HG02678 (cell line): Measurements from ENCODE around the gene CRTC1.

Experiments used
- ATAC-seq: cut with Tn5 transposase; IDR thresholded peaks from one replicate; pipeline ENCODE4 v1.9.1; 2021; ENCODE audit warnings: mild to moderate bottlenecking, moderate library complexity; ENCODE audit not compliant: unreplicated experiment

Gene CRTC1

DNA sequence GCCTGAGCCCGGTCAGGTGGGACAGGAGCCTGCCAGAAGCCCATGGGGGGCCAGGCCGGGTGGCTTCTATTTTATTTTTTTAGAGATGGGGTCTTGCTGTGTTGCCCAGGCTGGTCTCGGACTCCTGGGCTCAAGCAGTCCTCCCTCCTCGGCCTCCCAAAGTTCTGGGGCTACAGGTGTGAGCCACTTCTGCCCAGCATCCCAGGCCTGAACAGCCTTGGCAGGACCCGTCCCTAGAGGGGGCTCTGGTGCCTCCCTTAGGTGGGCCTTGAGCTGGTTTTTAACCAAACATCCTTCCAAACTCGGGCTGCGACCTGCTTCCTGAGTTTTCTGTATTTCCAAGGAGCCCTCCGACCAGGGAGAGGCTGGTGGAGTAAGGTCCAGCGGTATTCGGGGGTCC, 97.2 kb downstream of the CRTC1 start:
- ATAC-seq = no peak

DNA sequence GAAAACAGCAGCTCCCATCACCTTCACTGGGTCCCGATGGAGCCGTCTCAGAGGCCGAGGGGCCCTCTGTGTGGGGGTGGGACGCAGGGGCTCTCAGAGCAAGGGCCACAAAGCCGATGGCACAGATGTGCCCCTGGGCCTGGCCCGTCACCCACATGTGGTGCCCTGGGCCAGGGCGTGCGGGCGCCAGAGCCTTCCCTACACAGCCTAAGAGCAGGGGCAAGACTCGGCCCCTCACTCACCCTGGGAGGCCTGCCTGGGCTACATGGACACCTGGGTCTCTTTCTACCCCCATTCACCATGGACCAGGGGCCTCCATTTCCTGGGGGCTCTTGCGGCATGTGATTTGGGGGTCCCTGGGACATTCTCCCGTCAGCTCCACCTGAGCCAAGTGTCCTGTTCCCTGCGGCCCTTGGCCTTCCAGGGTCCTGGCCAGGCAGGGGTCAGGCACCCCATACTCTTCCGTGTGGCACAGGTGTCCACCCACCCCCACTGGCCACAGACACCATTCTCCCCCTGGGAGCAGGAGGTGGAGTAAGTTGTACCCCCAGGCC, 97.6 kb downstream of the CRTC1 start:
- no peak for ATAC-seq

DNA sequence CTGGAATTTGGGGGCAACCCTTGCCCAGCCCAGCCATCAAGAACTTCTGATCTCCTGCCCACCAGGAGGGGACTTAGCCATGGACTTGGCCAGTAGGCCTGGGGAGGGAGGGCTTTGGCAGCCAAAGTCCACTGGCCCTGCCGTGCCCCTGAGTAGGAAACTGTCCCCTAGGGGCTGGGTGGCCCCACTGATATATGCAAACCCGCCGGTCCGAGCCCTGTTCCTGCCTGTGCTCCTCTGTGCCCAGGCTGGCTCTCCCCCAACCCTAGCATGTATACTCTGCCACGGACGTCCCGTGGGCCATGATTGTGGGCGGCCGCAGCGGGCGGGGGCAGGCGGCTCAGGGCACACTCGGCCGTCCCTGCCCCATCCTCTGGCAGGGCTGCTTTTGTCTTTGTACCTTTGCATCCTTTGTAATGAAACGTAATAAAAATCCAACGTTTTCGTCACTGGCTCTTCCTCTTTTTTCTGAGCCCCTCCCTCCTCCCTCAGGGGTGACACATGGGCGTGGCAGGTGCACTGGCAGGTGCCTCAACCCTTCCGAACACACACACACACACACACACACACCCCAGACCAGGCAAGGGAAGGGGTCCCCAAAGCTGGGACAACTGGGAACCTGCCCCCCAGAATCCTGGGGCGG, 98.5 kb downstream of the CRTC1 start:
- ATAC-seq = no peak

DNA sequence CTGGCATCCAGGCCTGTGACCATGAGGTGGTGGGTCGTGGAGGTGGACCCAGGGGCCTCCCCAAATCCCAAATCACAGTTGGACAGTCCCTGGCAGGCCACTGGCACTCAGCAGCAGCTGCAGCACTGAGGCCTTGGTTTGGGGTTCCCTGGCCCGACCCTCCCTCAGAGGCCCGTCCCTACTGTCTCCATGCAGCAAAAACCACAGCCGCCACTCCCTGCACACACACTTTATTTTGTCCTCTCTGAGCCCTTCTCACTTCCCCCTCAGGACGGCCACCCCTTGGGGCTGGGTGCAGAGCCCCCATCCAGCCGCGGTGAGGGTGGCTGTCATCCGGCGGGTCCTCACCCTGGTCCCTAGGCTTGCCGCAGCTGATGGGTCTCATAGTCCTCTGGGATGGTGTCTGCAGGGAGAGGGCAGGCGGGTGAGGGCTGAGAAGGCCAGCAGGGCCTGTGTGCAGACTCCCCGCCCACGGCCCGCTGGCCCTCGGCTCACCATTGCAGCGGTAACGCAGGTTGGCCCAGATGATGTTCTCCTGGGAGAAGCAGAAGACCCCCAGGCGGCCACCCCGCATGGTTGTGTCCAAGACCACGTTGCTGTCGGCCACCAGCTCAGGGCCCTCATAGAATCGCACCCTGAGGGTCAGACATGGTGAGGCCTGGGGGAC, 99.2 kb downstream of the CRTC1 start:
- no peak for ATAC-seq

DNA sequence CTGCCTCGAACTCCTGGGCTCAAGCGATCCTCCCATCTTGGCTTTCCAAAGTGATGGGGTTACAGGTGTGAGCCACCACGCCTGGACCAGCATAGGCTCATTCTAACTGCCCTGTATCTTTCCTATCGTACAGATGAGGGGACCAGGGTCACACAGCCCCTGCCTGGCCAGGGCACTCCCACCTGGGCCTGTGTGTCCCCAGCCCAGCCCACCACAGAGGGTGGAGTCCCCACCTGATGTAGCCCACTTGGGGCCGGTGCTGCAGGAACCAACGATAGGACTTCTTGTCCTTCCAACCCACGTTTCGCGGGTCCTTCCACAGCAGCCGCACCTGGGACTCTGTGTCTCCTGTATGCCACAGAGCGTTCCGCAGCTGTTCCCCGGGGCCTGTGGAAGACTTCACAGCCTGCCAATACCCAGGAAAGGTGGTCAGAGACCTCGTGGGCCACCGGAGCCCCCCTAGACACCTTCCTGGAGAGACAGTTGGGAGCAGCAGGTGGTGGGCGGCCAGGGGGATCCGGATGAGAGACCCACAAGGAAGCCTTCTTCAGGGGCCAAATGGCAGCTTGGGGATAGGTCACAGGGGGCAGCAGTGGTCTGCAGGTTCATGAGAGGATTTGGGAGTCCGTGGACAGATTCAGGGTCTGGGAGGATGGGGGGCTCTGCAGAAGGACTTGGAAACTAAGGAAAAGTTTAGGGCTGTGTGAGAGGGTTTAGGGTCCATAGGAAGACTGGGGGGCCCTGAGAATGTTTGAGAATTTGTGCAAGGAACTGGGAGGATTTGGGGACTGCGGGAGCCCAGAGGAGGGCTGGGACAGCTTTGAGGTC, 100.7 kb downstream of the CRTC1 start:
- no peak for ATAC-seq

DNA sequence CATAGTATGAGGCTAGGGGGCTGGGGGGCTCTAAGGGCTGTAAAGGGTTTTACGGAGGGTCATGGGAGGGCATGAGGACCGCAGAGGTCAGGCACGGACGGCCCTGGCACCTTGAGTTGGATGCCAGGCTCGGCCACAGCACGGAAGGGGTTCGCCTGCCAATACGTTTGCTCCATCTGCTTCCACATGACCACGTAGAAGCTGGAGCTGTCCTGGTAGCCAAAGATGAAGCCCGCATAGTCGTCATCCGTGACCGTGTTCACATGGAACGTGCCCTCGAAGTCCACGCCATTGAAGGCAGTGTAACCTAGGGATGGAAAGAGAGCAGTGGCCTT, 101.3 kb downstream of the CRTC1 start:
- no peak for ATAC-seq

DNA sequence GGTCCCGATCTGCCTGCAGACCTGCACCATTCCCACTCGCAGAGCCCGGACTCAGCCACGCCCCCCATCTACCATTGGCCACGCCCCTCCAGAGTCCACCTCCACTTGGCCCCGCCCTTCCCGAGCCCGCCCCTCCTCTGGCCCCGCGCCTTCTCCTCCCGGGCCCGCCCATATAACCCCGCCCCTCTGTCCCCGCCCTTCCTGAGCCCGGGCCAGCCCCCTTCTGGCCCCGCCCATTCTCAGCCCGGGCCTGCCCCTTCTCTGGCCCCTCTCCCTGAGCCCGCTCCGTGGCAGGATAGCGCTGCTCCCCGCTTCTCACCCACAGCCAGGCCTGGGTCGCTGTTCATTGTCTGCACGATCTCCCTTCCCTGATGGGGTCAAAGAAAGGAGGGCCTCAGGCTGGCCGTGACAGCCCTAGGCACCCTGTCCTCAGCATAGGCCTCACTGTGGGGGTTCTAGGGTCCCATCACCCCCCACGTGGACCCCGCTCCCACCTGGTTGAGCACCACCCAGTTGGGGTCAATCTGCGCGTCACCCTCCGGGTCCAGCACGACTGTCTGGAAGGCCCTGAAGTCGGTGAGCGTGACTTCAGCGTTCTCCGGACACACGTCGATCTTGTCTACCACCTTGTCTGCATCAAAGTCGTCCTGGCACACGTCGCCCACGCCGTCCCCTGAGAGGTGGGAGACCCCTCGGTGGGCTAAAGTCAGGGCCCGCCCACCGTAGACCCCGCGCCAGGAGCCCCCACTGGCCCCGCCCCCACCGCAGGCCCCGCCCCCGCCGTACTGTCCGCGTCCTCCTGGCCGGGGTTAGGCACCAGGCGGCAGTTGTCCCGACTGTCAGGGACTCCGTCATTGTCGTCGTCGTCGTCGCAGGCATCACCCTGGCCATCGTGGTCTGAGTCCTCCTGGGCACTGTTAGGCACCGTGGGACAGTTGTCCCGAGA, 102.0 kb downstream of the CRTC1 start:
- no peak for ATAC-seq

DNA sequence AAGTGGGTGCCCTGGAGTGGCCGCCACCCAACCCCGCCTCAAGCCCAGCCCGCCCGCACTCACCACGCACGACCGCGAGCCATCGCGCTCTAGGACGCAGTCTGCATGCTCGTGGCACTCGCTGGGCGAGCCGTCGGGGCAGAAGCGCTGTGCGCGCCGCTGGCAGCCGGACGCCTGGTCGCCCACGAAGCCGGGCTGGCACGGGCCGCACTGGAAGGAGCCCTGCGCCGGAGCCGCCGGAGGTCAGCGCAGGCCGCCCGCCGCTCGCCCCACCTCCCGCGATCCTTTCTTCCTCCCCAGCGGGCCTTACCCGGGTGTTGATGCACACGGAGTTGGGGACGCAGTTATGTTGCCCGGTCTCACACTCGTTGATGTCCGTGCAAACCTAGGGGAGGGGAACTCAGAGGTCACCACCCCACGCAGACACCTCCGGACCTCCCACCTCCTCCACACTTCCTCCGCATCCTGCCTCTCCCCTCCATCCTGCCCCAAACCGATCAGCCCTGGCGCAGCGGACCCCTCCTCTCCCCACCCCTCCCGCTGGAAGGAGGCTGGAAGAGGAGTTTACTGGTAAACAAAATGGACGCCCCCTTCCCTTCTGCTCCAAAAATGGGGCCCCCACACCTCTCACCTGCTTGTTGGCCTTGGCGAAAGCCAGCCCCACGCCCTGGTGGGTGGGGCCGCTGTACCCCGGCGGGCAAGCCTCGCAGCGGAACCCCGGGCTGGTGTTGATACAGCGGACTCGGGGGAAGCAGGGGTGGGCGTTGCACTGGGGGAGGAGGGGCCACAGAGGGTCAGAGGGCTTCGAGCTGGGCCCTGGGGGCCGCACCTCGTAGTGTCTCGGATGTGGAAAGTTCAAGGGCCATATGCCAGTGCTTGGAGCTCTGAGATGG, 105.3 kb downstream of the CRTC1 start:
- no peak for ATAC-seq

DNA sequence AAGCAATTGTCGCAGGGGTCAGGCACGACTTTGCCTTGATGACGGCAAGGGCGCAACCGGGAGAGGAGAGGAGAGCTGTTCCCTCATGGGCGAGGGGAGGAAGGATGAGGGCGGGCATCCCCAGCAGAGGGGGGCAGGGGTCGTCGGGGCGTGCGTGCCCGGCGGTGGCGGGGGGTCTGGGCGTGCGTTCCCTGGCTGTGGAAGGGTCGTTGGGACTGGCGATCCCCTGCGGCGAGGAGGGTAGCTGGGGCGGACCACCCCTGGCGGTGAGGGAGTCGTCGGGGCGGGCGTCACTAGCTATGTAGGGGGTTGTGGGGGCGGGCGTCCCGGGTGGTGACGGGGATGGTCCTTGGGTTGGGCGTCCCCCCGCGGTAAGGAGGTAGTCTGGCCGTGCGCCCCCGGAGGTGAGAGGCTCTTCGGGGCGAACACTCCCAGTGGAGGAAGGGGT, 106.0 kb downstream of the CRTC1 start:
- ATAC-seq = no peak

DNA sequence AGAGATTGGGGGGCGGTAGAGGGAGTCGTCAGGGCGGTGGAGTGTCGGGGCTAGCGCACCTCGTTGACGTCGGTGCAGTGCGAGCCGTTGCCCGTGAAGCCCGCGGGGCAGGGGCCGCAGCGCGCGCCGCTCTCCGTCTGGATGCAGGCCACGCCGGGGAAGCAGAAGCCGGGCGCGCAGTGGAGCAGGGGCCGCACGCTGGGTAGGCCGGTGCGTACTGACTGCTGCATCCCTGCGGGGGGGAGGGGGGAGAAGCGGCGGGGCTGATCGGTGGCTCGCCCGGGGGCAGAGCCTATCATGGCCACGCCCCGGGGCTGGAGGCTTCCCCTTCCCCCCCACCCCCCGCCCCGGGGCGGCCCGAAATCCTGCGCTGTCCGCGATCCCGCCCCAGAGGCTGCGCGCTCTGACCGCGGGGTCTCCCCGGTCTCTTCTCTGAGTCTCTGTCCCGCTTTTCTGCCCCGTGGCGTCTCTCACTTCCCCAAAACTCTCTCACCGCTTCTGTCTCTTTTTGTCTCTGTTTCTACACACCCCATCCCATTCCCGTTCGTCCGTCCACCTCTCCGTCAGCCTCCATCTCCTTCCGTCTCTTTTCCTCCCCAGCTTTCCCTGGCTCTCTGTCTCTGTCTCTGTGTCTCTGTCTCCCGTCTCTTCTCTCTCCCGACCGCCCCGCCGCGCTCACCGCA, 106.5 kb downstream of the CRTC1 start:
- no peak for ATAC-seq

DNA sequence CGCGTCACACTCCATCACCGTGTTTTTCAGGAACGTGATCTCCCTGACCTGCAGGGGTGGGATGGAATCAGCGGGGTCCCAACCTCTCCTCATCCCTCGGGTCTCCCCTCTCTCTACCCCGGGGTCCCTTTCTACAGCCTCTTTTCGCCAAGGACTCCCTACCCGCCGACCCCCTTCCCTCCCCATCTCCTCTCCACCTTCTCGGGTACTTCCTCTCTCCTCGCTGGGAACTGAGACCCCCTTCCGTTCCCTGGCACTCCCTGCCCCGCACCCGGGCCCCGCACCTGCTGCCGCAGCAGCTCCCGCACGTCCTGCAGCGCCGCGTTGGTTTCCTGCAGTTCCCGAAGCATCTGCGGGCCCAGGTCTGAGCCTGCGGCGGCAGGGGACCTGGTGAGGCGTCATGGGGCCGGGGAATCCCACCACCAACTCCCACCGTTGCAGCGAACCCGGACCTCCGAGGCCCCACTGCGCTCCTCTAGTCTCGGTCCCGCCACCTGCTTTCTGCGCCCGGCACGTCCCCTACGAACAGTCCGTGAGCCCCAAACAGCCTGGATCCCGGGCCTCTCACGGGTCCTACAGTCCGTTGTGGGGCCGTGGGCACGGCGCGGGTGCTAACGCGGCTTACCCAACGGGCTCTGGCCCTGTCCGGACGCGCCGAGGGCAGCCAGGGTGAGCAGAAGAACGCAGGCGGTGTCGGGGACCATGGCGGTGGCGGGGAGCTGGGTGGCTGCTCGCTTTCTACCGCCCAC, 107.3 kb downstream of the CRTC1 start, which contains the start of gene COMP:
COMP (minus strand) TSS at position 740 of the 749 bp plus-strand sequence; CDS start at position 704, 36 bp downstream.
- no peak for ATAC-seq

DNA sequence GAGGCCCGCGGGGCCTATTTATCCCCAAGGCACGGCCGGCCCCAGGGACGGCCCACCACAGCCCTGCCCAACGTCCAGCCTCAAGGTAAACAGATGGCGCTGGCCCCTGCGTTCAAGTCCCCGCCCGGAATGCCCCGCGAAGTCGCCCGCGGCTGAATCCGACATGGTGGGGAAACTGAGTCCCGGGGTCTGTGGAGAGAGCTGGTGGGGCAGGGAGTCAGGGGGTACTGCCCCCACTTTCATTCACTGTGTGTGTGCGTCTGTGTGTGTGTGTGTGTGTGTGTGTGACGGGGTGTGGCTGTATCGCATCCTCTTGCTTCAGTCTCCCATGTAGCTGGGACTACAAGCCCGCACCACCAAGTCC, 107.8 kb downstream of the CRTC1 start:
- no peak for ATAC-seq

DNA sequence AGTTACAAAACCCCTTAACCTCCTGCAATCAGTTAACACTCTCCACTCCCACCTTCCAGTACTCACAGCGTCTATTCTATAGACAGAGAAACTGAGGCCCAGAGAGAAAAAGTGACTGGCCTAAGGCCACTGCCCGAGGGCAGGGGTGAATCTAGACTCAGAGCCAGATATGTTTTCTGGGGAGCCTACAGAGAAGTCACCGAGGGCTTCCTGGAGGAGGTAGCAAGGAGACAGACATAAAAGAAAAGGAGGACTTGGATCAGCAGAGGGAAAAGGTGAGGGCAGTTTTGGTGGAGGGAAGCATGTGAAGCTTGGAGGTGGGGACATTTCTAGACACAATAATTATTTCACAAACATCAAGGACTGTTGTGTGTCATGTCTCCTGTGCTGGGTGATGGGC, 109.2 kb downstream of the CRTC1 start:
- ATAC-seq = no peak

DNA sequence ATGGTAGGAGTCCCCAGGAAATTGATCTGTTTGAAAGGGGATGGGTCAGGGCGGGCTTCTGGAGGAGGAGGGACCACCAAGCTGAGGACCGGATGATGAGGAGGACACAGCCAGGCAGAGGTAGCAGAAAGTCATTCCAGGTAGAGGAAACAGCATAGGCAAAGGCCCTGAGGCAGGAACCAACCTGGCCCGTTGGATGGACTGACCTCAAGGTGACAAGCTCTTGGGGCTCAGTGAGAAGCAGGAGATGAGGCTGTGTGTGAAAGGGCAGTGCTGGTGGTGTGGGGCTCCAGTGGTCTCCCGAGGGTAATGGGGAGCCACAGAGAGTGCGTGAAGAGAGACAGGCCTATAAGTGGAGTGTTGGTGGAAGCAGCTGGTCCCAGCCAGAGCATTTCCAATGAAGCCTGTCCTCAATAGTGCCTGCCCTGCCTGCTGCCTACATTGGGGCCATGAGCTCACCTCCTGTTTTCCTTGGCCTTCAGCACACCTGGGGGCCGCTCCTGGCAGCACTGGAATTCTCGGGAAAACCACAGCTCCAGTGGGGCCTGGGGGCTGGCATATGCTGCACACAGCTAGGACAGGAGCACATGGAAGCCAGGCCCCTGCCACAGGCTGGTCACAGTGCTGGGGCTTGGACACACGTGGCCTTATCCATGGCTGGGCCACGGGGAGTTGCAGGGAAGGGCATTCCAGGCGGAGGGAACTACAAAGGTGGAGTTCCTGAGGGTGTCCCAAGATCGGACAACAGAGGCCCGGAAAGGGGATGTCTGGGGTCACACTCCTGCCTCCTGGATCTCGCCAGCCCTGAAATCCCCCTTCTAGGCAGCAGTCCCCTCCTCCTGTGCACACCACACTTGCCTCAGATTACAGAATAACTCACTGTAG, 109.9 kb downstream of the CRTC1 start:
- ATAC-seq = no peak

DNA sequence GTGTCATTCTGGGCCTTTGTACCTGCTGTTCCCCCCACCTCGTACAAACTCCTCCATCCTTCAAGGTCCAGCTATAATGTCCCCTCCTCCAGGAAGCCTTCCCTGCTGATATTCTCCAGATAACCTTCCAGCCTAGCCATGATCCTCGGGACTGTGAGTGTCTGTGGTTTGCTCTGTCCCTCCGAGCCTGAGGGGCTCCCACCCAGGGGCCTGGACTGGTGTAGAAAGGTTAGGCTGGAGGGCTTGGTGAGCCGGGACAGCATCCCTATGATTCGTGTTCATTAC, 110.5 kb downstream of the CRTC1 start:
- no peak for ATAC-seq

DNA sequence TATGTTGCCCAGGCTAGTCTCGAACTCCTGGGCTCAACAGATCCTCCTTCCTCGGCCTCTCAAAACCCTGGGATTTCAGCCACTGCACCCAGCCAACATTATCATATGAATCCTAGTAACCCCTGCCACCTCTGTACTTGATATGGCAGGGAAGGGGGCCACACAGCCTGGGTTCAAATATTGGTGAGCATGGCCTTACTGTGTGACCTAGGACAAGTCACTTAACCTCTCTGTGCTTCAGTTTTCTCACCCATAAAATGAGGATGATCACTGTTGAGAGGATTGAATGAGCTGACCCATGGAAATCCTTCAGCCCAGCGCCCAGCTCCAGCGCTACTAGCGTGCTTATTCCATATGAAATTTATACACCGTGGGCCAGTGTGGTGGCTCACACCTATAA, 111.2 kb downstream of the CRTC1 start:
- no peak for ATAC-seq

DNA sequence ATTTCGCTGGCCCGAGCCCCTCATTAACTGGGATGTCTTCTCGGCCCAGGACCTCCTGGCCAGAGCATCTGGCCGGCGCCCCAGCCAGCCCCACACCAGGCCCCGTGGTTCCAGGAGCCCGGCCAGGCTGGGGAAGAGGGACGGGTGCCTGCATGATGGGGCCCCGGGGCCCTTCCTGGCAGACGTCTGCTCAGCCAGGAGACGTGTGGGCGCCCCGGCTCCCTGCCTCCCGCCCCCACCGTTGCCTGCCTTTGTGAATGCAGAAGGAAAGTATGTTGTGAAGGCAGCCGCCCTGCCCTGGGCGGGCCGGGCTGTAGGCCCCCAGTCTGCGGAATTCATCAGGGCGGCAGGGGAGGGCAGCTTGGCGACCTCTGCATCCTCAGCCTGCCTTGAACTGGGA, 112.1 kb downstream of the CRTC1 start:
- ATAC-seq = no peak

DNA sequence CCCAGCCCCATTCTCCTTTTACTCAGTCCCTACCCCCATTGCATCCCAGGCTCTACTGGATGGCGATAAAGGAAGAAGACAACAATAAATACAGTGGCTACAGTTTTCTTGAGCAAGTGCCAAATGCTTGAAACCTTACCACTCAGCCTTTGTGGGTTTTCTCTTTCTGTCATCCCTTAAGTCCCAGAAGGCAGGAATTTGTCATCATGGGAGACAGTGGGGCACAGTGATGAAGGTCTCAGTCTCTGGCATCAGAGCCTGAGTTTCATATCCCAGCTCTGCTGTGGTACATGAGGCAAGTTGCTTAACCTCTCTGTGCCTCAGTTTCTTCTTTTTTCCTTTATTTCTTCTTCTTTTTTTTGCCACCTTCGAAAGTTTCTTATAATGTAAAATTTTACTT, 112.8 kb downstream of the CRTC1 start:
- no peak for ATAC-seq
